Stomach (tissue), 4 donors: ENCODE measurements around the gene EIF2S1.

ENCODE experiments used
- POLR2AphosphoS5 ChIP-seq, 3 donors: sonication (generic); formaldehyde crosslinking; IDR thresholded peaks; one replicate each; pipeline ENCODE4 v1.6.1; 2016; ENCODE audit warnings: antibody characterized with exemption in 3 of 3
- TF ChIP-seq, protein P1 (sequence below), 7 experiments: fragments of 450-650 bp in 4 of 7; fragments of 200-600 bp in 3 of 7; sonication (generic) in 3 of 7; IDR thresholded peaks; one replicate each; pipeline ENCODE4 v1.5.1; 2016 to 2019; ENCODE audit warnings: antibody characterized with exemption in 7 of 7, control low read depth in 2 of 7, mild to moderate bottlenecking in 1 of 7

DNA sequence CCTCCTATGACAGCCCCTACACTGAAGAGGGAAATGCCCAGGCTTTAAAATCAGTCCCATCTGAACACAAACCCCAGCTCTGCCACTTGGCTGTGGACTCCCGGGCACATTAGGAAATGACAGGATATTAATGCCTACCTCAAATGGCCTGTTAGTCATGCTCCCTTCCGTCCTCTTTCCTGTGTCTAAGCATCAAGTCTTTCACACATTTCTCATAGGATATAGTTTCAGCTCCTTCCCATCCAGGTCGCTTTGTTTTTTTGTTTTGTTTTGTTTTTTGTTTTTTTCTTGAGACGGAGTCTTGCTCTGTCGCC is 35.7 kb downstream of the EIF2S1 start:
- no peak for TF ChIP-seq POLR2AphosphoS5 (IDR thresholded peaks at IDR 0.05)
- TF ChIP-seq, protein P1, sequence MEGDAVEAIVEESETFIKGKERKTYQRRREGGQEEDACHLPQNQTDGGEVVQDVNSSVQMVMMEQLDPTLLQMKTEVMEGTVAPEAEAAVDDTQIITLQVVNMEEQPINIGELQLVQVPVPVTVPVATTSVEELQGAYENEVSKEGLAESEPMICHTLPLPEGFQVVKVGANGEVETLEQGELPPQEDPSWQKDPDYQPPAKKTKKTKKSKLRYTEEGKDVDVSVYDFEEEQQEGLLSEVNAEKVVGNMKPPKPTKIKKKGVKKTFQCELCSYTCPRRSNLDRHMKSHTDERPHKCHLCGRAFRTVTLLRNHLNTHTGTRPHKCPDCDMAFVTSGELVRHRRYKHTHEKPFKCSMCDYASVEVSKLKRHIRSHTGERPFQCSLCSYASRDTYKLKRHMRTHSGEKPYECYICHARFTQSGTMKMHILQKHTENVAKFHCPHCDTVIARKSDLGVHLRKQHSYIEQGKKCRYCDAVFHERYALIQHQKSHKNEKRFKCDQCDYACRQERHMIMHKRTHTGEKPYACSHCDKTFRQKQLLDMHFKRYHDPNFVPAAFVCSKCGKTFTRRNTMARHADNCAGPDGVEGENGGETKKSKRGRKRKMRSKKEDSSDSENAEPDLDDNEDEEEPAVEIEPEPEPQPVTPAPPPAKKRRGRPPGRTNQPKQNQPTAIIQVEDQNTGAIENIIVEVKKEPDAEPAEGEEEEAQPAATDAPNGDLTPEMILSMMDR (IDR thresholded peaks at IDR 0.05), result no peak
